ENCODE results near the gene SUMF2. TPM values are rescaled to one million over a fixed set of nuclear protein-coding genes. Genes with fewer than 3 reads are reported as not detected.
"Not testable (repeated sequence)": the region's sequence is repeated elsewhere in the genome, so short reads cannot be mapped to it uniquely, and the experiment has no call there.

Gene SUMF2
- polyA plus RNA-seq, 2 of the 4 experiments (the other 2 are of a cell fraction), result 85.2 to 106 TPM

DNA sequence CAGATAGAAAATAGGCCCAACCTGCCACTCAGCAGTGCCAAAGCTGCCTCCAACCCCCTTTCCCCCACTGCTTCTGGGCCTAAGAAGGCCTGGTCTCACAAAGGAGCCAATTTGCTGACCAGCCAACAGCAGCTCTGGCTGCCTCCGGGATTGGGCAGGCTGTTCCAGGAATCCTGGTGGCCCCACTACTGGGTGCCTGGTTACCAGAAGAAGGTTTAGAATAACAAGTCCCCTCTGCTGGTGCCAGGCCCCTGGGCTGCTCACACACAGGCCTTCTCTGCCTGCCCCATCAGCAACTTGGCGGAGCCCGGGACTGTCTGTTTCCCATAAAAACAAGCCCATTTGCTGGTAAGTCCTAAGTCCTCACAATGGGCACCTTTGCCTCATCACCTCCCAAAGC, 27.5 kb downstream of the SUMF2 start:
- no peak for FAIRE-seq
- H3K9me3 ChIP-seq, result no peaks in the 10 kb centered on the region
- WGBS (ENCODE audit: missing lambda C conversion rate), result 90% methylated on average over 3 of the region's 3 CpGs
- POLR2A ChIA-PET, result interaction anchor here (0.7 kb wide), 1 partner anchor 38 kb away, joined by 3 read pairs; no protein-coding TSS in a partner anchor
- TF ChIP-seq, protein P1, sequence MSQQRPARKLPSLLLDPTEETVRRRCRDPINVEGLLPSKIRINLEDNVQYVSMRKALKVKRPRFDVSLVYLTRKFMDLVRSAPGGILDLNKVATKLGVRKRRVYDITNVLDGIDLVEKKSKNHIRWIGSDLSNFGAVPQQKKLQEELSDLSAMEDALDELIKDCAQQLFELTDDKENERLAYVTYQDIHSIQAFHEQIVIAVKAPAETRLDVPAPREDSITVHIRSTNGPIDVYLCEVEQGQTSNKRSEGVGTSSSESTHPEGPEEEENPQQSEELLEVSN (IDR thresholded peaks at IDR 0.05; ENCODE audit: borderline replicate concordance, low read depth), result no peak
- TF ChIP-seq, protein P2, sequence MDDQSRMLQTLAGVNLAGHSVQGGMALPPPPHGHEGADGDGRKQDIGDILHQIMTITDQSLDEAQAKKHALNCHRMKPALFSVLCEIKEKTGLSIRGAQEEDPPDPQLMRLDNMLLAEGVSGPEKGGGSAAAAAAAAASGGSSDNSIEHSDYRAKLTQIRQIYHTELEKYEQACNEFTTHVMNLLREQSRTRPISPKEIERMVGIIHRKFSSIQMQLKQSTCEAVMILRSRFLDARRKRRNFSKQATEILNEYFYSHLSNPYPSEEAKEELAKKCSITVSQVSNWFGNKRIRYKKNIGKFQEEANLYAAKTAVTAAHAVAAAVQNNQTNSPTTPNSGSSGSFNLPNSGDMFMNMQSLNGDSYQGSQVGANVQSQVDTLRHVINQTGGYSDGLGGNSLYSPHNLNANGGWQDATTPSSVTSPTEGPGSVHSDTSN (IDR thresholded peaks at IDR 0.05), result no peak
- TF ChIP-seq NPAS2 (CRISPR knock-in tag; IDR thresholded peaks at IDR 0.05; ENCODE audit: borderline replicate concordance) (no peak), CHD4 (IDR thresholded peaks at IDR 0.05; ENCODE audit: borderline replicate concordance) (no peak), TFCP2L1 (CRISPR knock-in tag; IDR thresholded peaks at IDR 0.05) (no peak), CEBPB (IDR thresholded peaks at IDR 0.05) (no peak), MYC (IDR thresholded peaks at IDR 0.05; ENCODE audit: borderline replicate concordance, low read length) (no peak), ZNF302 (CRISPR knock-in tag; IDR thresholded peaks at IDR 0.05) (no peak), ZC3H11A (IDR thresholded peaks at IDR 0.05) (no peak), EHMT2 (IDR thresholded peaks at IDR 0.05; ENCODE audit: low read depth) (no peak), RAD21 (conservative IDR thresholded peaks at IDR 0.05 in 1 of 2, IDR thresholded peaks at IDR 0.05 in 1 of 2) (no peak), GATA3 (IDR thresholded peaks at IDR 0.05; ENCODE audit: borderline replicate concordance) (no peak), POLR2A (IDR thresholded peaks at IDR 0.05; ENCODE audit: low read length) (no peak), HDAC2 (IDR thresholded peaks at IDR 0.05) (no peak)
- TF ChIP-seq, protein P3, sequence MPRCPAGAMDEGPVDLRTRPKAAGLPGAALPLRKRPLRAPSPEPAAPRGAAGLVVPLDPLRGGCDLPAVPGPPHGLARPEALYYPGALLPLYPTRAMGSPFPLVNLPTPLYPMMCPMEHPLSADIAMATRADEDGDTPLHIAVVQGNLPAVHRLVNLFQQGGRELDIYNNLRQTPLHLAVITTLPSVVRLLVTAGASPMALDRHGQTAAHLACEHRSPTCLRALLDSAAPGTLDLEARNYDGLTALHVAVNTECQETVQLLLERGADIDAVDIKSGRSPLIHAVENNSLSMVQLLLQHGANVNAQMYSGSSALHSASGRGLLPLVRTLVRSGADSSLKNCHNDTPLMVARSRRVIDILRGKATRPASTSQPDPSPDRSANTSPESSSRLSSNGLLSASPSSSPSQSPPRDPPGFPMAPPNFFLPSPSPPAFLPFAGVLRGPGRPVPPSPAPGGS (IDR thresholded peaks at IDR 0.05), result no peak
- TF ChIP-seq, protein P4, sequence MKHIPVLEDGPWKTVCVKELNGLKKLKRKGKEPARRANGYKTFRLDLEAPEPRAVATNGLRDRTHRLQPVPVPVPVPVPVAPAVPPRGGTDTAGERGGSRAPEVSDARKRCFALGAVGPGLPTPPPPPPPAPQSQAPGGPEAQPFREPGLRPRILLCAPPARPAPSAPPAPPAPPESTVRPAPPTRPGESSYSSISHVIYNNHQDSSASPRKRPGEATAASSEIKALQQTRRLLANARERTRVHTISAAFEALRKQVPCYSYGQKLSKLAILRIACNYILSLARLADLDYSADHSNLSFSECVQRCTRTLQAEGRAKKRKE (CRISPR knock-in tag; IDR thresholded peaks at IDR 0.05; ENCODE audit: low read depth), result no peak
- DNase-seq (ENCODE audit: low read depth in 1 of 2, low spot score in 1 of 2), result no peak
- H3K4me1 ChIP-seq, result peaks cover 3% of the 10 kb centered on the region; the same call in 2 of the 3 replicates
- no peak overlapping the region for H3K4me3 ChIP-seq
- H3K4me2 ChIP-seq, result no peak overlapping the region
- peak; percentile 10 to 46; a peak in 5 of 6 replicates for ATAC-seq
- CTCF ChIA-PET, result interaction anchor here (1.1 to 3.9 kb wide), 5 partner anchors 13 to 448 kb away, joined by 4 to 17 read pairs (median 5); partner anchors contain the start of genes CCT6A and PSPH
- H3K27ac ChIP-seq, result no peak overlapping the region

DNA sequence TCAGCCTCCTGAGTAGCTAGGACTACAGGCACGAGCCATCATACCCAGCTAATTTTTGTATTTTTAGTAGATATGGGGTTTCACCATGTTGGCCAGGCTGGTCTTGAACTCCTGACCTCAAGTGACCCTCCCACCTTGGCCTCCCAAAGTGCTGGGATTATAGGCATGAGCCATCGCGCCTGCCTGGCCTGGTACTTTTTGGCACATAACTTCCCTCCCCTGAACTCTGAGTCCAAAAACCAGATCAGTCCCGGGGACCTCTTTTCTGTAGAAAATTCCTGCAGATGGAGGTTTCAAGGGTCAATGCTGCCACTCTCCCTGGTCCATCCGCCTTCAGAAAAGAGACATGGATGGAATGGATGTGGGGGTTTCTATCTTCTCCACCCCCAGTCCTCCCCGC, 28.3 kb downstream of the SUMF2 start:
- not testable (repeated sequence) for H3K4me3 ChIP-seq; H3K9me3 ChIP-seq; DNase-seq (ENCODE audit: low read depth in 1 of 2, low spot score in 1 of 2); FAIRE-seq; H3K4me1 ChIP-seq; H3K4me2 ChIP-seq; ATAC-seq
- H3K27ac ChIP-seq, result peak overlapping the region in 1 of 2 experiments; percentile 29; a peak in 1 of 6 replicates
- ChIA-PET CTCF (interaction anchor here (0.7 to 3.9 kb wide), 10 partner anchors 9 to 449 kb away, joined by 3 to 17 read pairs (median 4); partner anchors contain the start of genes CCT6A, CHCHD2, NIPSNAP2 and PSPH), POLR2A (interaction anchor here (1.0 to 1.1 kb wide), 3 partner anchors 12 to 128 kb away, joined by 3 to 7 read pairs (median 3); partner anchors contain the start of genes CHCHD2 and NIPSNAP2)
- 85% methylated on average over 6 of the region's 6 CpGs for WGBS (ENCODE audit: missing lambda C conversion rate)

DNA sequence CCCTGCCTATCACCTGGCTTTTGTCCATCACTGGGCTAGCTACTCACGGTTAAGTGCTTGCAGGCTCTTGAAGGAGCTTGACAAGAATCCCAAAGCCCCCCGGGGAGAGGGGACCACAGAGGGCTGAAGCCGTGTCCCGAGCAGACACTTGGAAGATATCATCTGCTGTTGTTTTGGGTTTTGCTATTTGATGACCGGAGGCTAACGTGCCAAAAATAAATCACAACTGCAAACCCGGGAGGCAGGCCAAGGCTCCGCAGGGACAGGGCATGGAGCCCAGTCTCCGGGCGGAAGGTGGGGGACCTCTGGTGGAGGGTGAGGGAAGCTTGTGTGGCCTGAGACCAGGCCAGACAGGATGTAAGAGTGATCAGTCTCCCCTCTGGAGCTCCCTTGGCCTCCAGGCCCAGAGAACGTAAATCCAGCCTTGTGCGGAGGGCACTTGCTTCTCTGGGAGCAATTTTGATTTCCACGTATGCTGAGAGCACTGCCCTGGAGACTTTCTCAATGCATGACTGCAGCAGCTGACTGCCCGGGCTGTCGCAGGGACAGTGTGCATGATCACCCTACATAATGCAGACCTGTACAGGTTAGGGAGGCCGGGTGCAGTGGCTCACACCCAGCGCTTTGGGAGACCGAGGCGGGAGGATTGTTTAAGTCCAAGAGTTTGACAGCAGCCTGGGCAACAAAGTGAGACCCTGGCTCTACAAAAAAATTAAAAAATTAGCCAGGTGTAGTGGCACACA, 28.9 kb downstream of the SUMF2 start, which contains the start of gene PHKG1:
PHKG1 (minus strand) TSS at position 164 of the 743 bp plus-strand sequence. CDS start 4,011 bp downstream, outside the sequence.
- DNase-seq (ENCODE audit: low read depth in 1 of 2, low spot score in 1 of 2) (peak; percentile 56 to 58), ATAC-seq (peak; percentile 93 to 95), FAIRE-seq (no peak)
- H3K9me3 ChIP-seq, result no peaks in the 10 kb centered on the region
- ChIA-PET POLR2A (interaction anchor here (1.0 to 1.1 kb wide), 3 partner anchors 12 to 129 kb away, joined by 3 to 7 read pairs (median 3); partner anchors contain the start of genes CHCHD2 and NIPSNAP2), CTCF (interaction anchor here (0.5 to 3.9 kb wide), 11 partner anchors 8 to 129 kb away, joined by 3 to 17 read pairs (median 4); partner anchors contain the start of genes CCT6A, CHCHD2, NIPSNAP2 and PSPH)
- WGBS (ENCODE audit: missing lambda C conversion rate), result 41% methylated on average over 16 of the region's 19 CpGs
- H3K4me3 ChIP-seq, result no peak within 1 kb of the TSS
- peaks cover 10% of the 10 kb centered on the region; the same call in 2 of the 3 replicates for H3K4me1 ChIP-seq
- H3K27ac ChIP-seq, result peak within 1 kb of the TSS in 1 of 2 experiments; percentile 29; a peak in 1 of 6 replicates
- H3K4me2 ChIP-seq, result no peak within 1 kb of the TSS; the same call in 2 of the 3 replicates
- TF ChIP-seq NR3C1 (IDR thresholded peaks at IDR 0.05), result no peak
- TF ChIP-seq TP53 (CRISPR knock-in tag; IDR thresholded peaks at IDR 0.05), result no peak
- no peak for TF ChIP-seq GATA3 (IDR thresholded peaks at IDR 0.05; ENCODE audit: borderline replicate concordance)
- TF ChIP-seq ZNF302 (CRISPR knock-in tag; IDR thresholded peaks at IDR 0.05), result no peak
- no peak for TF ChIP-seq POLR2AphosphoS2 (conservative IDR thresholded peaks at IDR 0.05; ENCODE audit: low read length)
- no peak for TF ChIP-seq RNF2 (IDR thresholded peaks at IDR 0.05; ENCODE audit: borderline replicate concordance, low read depth)
- no peak for TF ChIP-seq POLR2A (IDR thresholded peaks at IDR 0.05; ENCODE audit: low read length)
- TF ChIP-seq MAZ (IDR thresholded peaks at IDR 0.05; ENCODE audit: borderline replicate concordance, low read depth, low read length), result no peak
- TF ChIP-seq, protein P5, sequence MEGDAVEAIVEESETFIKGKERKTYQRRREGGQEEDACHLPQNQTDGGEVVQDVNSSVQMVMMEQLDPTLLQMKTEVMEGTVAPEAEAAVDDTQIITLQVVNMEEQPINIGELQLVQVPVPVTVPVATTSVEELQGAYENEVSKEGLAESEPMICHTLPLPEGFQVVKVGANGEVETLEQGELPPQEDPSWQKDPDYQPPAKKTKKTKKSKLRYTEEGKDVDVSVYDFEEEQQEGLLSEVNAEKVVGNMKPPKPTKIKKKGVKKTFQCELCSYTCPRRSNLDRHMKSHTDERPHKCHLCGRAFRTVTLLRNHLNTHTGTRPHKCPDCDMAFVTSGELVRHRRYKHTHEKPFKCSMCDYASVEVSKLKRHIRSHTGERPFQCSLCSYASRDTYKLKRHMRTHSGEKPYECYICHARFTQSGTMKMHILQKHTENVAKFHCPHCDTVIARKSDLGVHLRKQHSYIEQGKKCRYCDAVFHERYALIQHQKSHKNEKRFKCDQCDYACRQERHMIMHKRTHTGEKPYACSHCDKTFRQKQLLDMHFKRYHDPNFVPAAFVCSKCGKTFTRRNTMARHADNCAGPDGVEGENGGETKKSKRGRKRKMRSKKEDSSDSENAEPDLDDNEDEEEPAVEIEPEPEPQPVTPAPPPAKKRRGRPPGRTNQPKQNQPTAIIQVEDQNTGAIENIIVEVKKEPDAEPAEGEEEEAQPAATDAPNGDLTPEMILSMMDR (IDR thresholded peaks at IDR 0.05), result peak; percentile 56
- TF ChIP-seq TFCP2L1 (CRISPR knock-in tag; IDR thresholded peaks at IDR 0.05), result no peak
- TF ChIP-seq NPAS2 (CRISPR knock-in tag; IDR thresholded peaks at IDR 0.05; ENCODE audit: borderline replicate concordance), result no peak
- TF ChIP-seq CBX2 (IDR thresholded peaks at IDR 0.05; ENCODE audit: borderline replicate concordance, low read depth), result no peak
- TF ChIP-seq ZSCAN20 (CRISPR knock-in tag; IDR thresholded peaks at IDR 0.05), result no peak
- TF ChIP-seq ESRRA (IDR thresholded peaks at IDR 0.05; ENCODE audit: borderline replicate concordance, low read length), result no peak

Measured in A549 (cell line).